NCI-H510A treated with DMSO at 0.1 percent for 48 hours (cell line): ENCODE measurements around the gene CDK9.
"Not testable (repeated sequence)": the region's sequence is repeated elsewhere in the genome, so short reads cannot be mapped to it uniquely, and the experiment has no call there.

Experiments
- DNase-seq: peaks from one replicate; lab custom pipeline; 2025; lab: John Stamatoyannopoulos, UW

The CDK9 gene

DNA sequence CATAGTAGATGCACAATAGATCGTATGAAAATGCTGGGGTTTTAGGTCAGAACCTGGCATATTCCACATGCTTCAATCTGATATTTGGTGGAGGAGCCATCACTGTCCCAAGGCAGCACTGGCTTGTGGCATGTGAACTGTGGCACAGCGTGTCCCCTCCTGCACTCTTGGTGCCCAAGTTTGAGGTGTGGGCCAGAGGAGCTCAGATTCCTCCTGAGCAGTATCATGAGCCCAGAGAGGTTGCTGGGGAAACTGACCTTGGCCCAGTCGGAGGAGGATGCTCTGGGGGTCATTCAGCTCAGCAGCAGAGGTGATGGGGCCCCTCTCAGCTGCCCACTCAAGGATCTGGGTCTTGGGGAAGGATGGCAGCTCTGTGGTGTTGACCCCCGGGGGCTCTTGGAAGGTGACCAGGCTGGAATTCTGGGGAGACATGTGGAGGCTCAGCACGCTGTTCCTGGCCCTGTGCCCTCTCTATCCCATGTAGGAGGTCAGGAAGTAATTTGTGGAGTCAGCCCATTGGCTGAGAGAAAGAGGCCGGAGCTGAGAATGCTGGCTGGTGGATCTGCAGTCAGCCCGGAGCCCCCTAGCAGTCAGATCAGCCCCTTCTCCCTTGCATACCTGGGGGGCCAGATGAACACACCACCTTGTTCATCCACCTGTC is 40.5 kb downstream of the CDK9 start:
- DNase-seq, result no peak

- DNase-seq, result no peak
Measured at GRCh38 chr9:127828262-127829031, 42.6 kb downstream of the CDK9 start.

- DNase-seq, result no peak
Measured at GRCh38 chr9:127829205-127829906, 43.5 kb downstream of the CDK9 start.

DNA sequence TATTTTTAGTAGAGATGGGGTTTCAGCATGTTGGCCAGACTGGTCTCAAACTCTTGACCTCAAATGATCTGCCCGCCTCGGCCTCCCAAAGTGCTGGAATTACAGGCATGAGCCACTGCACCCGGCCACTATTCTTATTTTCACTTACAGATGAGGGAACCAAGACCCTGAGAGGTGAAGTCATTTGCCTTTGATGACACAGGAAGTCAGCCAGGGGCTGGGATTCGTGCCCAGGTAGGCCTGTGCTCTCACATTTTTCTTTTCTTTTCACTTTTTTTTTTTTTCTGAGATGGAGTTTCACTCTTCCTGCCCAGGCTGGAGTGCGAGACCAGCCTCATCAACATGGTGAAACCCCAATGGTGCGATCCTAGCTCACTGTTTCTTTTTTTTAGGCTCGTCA is 46.4 kb downstream of the CDK9 start:
- DNase-seq, result no peak

- no peak for DNase-seq
Measured at GRCh38 chr9:127833555-127833954, 47.7 kb downstream of the CDK9 start.

DNA sequence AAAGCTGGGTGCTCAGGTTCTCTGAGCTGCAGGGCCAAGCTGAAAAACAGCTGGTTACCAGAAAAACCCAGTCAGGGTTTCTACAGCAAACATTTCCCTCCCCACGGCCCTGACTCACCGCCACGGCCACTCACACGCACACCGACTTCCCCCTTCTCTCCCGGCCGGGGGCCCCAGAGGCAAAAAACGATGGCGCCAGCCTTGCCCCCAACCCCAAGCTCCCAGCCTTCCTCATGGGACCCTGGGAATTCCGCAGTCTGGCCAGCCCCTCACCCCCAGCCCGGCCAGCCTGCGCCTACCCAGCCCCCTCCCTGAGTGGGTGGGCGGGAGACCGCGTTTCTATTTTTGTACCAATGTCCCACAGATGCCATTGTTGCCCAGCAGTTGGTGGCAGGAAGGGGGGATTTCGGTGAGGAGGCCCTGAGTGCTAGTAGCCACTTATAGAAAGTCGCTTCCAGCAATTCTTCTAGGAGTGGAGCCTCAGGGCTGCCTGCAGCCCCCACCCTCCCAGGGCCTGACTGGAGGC is 50.2 kb downstream of the CDK9 start:
- no peak for DNase-seq

GRCh38 chr9:127836561-127836960 is 50.7 kb downstream of the CDK9 start:
- not testable (repeated sequence) for DNase-seq

DNA sequence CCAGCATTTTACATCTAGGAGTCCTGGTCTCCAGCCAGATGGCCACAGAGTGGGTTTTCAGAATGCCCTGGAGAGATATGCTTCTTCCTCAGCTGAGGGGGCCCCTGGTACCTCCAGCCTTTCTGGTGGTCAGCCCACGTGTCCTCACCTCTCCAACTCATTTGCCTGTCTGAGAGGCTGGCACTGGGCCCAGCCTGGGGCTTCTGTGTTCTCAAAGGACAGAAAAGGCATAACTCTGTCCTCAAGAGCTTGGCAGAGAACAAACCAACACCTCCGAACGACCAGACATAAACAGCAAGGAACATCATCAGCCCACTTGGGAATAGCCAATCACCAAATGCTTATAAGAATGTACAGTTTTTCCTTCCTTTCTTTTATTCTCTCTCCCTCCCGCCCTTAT is 51.5 kb downstream of the CDK9 start:
- no peak for DNase-seq

- DNase-seq, result no peak
Measured at GRCh38 chr9:127838375-127839078, 52.7 kb downstream of the CDK9 start.
